Suprapubic skin (tissue), 4 donors: Measurements from ENCODE around the gene SETBP1.

Source experiments
- EP300 ChIP-seq: sonication (generic); formaldehyde crosslinking; IDR thresholded peaks from one replicate; pipeline ENCODE4 v1.6.1; 2017; ENCODE audit warnings: antibody characterized with exemption
- POLR2A ChIP-seq, 2 donors: fragments of 450-650 bp; IDR thresholded peaks; one replicate each; pipeline ENCODE4 v1.6.1; 2017; ENCODE audit warnings: antibody characterized with exemption in 2 of 2, mild to moderate bottlenecking in 2 of 2, moderate library complexity in 2 of 2
- POLR2AphosphoS5 ChIP-seq, 3 donors: sonication (generic); formaldehyde crosslinking; IDR thresholded peaks; one replicate each; pipeline ENCODE4 v1.6.1; 2017; ENCODE audit warnings: antibody characterized with exemption in 3 of 3
- TF ChIP-seq, protein P1 (sequence below), 2 donors: fragments of 200-600 bp in 1 of 2; fragments of 450-650 bp in 1 of 2; sonication (generic) in 1 of 2; IDR thresholded peaks; one replicate each; pipeline ENCODE4 v1.5.1; 2016 to 2019; ENCODE audit warnings: antibody characterized with exemption in 2 of 2, mild to moderate bottlenecking in 1 of 2, moderate library complexity in 1 of 2

DNA sequence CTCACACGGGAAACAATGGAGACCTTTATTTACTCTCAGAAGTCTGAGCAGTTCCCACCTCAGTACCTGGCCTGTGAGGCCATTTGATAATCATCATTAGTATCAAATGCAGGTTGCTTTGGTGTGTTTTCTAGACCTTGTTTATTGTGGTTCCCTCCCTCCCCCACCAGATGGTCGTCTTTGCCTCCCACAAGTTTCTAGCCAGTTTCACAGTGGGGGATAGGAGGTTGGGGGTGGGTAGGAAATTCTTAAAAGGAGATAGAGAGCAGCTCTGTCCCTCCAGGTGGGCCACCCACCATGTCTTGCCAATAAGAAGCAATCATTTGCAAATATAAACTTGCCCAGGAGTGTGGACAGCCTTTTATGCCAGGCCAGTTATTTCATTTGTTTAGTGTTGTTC lies 31.3 kb downstream of the SETBP1 start:
- TF ChIP-seq, protein P1, sequence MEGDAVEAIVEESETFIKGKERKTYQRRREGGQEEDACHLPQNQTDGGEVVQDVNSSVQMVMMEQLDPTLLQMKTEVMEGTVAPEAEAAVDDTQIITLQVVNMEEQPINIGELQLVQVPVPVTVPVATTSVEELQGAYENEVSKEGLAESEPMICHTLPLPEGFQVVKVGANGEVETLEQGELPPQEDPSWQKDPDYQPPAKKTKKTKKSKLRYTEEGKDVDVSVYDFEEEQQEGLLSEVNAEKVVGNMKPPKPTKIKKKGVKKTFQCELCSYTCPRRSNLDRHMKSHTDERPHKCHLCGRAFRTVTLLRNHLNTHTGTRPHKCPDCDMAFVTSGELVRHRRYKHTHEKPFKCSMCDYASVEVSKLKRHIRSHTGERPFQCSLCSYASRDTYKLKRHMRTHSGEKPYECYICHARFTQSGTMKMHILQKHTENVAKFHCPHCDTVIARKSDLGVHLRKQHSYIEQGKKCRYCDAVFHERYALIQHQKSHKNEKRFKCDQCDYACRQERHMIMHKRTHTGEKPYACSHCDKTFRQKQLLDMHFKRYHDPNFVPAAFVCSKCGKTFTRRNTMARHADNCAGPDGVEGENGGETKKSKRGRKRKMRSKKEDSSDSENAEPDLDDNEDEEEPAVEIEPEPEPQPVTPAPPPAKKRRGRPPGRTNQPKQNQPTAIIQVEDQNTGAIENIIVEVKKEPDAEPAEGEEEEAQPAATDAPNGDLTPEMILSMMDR (IDR thresholded peaks at IDR 0.05), result no peak
- no peak for TF ChIP-seq POLR2AphosphoS5 (IDR thresholded peaks at IDR 0.05)
- TF ChIP-seq POLR2A (IDR thresholded peaks at IDR 0.05), result no peak
- no peak for TF ChIP-seq EP300
